ENCODE data around the gene ZNF789. TPM values are rescaled to one million over a fixed set of nuclear protein-coding genes. Genes with fewer than 3 reads are reported as not detected.

ZNF789 gene
- total and polyA plus RNA-seq, 10 of the 15 experiments (the other 5 are each of a cell fraction or from before 2014, with no cell fraction given) = 5.6 to 44.6 (median 21.3) TPM

DNA sequence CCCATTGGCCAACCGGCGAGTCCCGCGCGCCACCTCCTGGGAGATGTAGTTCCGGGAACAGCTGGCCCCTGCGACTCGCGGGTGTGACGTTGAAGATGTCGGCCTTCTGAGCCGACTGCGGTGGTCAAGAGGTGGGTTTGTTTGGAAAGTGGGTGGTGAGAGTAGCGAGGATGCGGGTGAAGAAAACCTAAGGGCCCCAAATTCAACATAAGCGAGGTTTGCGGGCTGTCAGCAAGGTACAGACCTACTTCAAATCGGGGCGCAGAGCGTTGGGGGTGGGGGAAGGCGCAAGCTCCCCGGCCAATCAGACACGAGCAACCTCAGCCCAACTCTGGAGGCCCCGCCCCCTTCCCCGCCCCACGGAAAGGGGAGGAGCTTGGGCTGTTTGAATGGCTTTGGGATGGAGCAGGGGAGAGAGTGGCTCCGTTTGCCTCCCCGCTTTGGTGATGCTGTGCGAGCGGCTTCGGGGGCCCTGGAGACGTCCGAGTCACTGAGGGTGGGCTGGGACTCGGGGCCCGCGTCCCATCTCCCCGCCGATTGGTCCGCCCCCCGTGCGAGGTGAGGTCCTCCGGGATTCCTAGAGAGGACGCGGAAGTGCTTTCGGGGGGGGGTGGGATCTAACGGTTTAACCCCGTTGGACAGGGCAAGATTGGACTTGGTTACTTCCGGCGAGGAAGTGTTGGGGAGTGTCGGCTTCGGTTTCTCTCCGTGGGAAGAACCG, 32.1 kb downstream of the ZNF789 start, which contains the start of gene ZKSCAN5 (continued):
- TF ChIP-seq EP300 (IDR thresholded peaks at IDR 0.05; ENCODE audit: borderline replicate concordance in 1 of 2, control insufficient read depth in 1 of 2, low read depth in 2 of 2, low read length in 2 of 2) (no peak), NR2F1 (conservative IDR thresholded peaks at IDR 0.05) (peak; percentile 86), RUNX3 (IDR thresholded peaks at IDR 0.05; ENCODE audit: low read length) (peak; percentile 69), NFIC (IDR thresholded peaks at IDR 0.05; ENCODE audit: low read depth, low read length) (no peak), RCOR1 (conservative IDR thresholded peaks at IDR 0.05; ENCODE audit: low read depth, low read length) (0 out of 2 replicates have a peak, but pooled peaks have one; percentile 32), JUNB (IDR thresholded peaks at IDR 0.05) (no peak), YBX1 (IDR thresholded peaks at IDR 0.05) (no peak), RBBP5 (conservative IDR thresholded peaks at IDR 0.05) (no peak), ZBTB40 (IDR thresholded peaks at IDR 0.05; ENCODE audit: borderline replicate concordance) (peak; percentile 94), DPF2 (IDR thresholded peaks at IDR 0.05) (no peak), TBL1XR1 (IDR thresholded peaks at IDR 0.05; ENCODE audit: low read depth, low read length) (0 out of 2 replicates have a peak, but pooled peaks have one; percentile 8), CBX3 (IDR thresholded peaks at IDR 0.05; ENCODE audit: borderline replicate concordance, low read depth) (no peak), NBN (IDR thresholded peaks at IDR 0.05) (peak; percentile 91), PBX3 (IDR thresholded peaks at IDR 0.05; ENCODE audit: insufficient replicate concordance, low read depth, low read length) (no peak), RFX5 (IDR thresholded peaks at IDR 0.05; ENCODE audit: low read depth, low read length) (0 out of 2 replicates have a peak, but pooled peaks have one; percentile 40), SREBF1 (IDR thresholded peaks at IDR 0.05; ENCODE audit: low read length) (peak; percentile 84), SP1 (IDR thresholded peaks at IDR 0.05; ENCODE audit: low read depth, low read length) (peak; percentile 87), EED (IDR thresholded peaks at IDR 0.05; ENCODE audit: low read depth) (no peak; the same call in 1 of the 2 replicates), CBX5 (IDR thresholded peaks at IDR 0.05; ENCODE audit: low read depth) (no peak), POLR2A (IDR thresholded peaks at IDR 0.05; ENCODE audit: low read depth, low read length) (peak; percentile 94), STAT3 (IDR thresholded peaks at IDR 0.05; ENCODE audit: low read depth, low read length) (no peak), SUPT20H (IDR thresholded peaks at IDR 0.05; ENCODE audit: borderline replicate concordance, control insufficient read depth, low read depth, low read length) (no peak)
- TF ChIP-seq, protein P1, sequence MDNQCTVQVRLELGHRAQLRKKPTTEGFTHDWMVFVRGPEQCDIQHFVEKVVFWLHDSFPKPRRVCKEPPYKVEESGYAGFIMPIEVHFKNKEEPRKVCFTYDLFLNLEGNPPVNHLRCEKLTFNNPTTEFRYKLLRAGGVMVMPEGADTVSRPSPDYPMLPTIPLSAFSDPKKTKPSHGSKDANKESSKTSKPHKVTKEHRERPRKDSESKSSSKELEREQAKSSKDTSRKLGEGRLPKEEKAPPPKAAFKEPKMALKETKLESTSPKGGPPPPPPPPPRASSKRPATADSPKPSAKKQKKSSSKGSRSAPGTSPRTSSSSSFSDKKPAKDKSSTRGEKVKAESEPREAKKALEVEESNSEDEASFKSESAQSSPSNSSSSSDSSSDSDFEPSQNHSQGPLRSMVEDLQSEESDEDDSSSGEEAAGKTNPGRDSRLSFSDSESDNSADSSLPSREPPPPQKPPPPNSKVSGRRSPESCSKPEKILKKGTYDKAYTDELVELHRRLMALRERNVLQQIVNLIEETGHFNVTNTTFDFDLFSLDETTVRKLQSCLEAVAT (IDR thresholded peaks at IDR 0.05) = peak; percentile 70
- TF ChIP-seq, protein P2, sequence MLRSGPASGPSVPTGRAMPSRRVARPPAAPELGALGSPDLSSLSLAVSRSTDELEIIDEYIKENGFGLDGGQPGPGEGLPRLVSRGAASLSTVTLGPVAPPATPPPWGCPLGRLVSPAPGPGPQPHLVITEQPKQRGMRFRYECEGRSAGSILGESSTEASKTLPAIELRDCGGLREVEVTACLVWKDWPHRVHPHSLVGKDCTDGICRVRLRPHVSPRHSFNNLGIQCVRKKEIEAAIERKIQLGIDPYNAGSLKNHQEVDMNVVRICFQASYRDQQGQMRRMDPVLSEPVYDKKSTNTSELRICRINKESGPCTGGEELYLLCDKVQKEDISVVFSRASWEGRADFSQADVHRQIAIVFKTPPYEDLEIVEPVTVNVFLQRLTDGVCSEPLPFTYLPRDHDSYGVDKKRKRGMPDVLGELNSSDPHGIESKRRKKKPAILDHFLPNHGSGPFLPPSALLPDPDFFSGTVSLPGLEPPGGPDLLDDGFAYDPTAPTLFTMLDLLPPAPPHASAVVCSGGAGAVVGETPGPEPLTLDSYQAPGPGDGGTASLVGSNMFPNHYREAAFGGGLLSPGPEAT (IDR thresholded peaks at IDR 0.05; ENCODE audit: low read depth) = 0 out of 2 replicates have a peak, but pooled peaks have one; percentile 54
